ENCODE data around the gene CCDC18.

DNA sequence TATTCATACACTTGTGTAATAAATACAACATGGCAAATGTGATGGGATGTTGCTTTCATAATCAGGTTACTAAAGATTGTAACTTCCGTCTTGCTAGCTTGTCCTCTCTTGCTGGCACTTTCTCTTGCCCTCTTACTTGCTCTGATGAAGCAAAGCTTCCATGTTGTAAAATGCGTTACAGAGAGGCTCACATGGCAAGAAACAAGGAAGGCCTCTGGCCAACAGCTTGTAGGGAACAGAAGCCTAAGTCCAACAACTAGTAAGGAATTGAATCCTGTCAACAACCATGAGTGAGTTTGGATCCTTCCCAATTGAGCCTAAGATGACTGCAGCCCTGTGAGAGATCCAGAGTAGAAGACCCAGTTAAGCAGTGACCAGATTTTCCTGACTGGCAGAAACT, 15.7 kb upstream of the CCDC18 start:
- TF ChIP-seq, protein P1, sequence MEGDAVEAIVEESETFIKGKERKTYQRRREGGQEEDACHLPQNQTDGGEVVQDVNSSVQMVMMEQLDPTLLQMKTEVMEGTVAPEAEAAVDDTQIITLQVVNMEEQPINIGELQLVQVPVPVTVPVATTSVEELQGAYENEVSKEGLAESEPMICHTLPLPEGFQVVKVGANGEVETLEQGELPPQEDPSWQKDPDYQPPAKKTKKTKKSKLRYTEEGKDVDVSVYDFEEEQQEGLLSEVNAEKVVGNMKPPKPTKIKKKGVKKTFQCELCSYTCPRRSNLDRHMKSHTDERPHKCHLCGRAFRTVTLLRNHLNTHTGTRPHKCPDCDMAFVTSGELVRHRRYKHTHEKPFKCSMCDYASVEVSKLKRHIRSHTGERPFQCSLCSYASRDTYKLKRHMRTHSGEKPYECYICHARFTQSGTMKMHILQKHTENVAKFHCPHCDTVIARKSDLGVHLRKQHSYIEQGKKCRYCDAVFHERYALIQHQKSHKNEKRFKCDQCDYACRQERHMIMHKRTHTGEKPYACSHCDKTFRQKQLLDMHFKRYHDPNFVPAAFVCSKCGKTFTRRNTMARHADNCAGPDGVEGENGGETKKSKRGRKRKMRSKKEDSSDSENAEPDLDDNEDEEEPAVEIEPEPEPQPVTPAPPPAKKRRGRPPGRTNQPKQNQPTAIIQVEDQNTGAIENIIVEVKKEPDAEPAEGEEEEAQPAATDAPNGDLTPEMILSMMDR (IDR thresholded peaks at IDR 0.05; ENCODE audit: low read depth, low read length, missing input control) = no peak
- TF ChIP-seq, protein P2, sequence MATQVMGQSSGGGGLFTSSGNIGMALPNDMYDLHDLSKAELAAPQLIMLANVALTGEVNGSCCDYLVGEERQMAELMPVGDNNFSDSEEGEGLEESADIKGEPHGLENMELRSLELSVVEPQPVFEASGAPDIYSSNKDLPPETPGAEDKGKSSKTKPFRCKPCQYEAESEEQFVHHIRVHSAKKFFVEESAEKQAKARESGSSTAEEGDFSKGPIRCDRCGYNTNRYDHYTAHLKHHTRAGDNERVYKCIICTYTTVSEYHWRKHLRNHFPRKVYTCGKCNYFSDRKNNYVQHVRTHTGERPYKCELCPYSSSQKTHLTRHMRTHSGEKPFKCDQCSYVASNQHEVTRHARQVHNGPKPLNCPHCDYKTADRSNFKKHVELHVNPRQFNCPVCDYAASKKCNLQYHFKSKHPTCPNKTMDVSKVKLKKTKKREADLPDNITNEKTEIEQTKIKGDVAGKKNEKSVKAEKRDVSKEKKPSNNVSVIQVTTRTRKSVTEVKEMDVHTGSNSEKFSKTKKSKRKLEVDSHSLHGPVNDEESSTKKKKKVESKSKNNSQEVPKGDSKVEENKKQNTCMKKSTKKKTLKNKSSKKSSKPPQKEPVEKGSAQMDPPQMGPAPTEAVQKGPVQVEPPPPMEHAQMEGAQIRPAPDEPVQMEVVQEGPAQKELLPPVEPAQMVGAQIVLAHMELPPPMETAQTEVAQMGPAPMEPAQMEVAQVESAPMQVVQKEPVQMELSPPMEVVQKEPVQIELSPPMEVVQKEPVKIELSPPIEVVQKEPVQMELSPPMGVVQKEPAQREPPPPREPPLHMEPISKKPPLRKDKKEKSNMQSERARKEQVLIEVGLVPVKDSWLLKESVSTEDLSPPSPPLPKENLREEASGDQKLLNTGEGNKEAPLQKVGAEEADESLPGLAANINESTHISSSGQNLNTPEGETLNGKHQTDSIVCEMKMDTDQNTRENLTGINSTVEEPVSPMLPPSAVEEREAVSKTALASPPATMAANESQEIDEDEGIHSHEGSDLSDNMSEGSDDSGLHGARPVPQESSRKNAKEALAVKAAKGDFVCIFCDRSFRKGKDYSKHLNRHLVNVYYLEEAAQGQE (IDR thresholded peaks at IDR 0.05) = no peak
- TF ChIP-seq NR2F2 (IDR thresholded peaks at IDR 0.05) = no peak
- TF ChIP-seq, protein P3, sequence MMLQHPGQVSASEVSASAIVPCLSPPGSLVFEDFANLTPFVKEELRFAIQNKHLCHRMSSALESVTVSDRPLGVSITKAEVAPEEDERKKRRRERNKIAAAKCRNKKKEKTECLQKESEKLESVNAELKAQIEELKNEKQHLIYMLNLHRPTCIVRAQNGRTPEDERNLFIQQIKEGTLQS (IDR thresholded peaks at IDR 0.05) = no peak
